Esophagus squamous epithelium (tissue), 4 donors: ENCODE measurements around the gene B4GALT4.

Experiments used
- POLR2A ChIP-seq, 4 donors: fragments of 450-650 bp; IDR thresholded peaks; one replicate each; pipeline ENCODE4 v1.6.1; 2017; ENCODE audit warnings: antibody characterized with exemption in 4 of 4, mild to moderate bottlenecking in 4 of 4, moderate library complexity in 3 of 4
- TF ChIP-seq, protein P1 (sequence below), 6 experiments: fragments of 450-650 bp in 4 of 6; fragments of 200-600 bp in 2 of 6; sonication (generic) in 2 of 6; IDR thresholded peaks; one replicate each; pipeline ENCODE4 v1.5.1; 2016 to 2019; ENCODE audit warnings: antibody characterized with exemption in 6 of 6, mild to moderate bottlenecking in 4 of 6, moderate library complexity in 4 of 6

DNA sequence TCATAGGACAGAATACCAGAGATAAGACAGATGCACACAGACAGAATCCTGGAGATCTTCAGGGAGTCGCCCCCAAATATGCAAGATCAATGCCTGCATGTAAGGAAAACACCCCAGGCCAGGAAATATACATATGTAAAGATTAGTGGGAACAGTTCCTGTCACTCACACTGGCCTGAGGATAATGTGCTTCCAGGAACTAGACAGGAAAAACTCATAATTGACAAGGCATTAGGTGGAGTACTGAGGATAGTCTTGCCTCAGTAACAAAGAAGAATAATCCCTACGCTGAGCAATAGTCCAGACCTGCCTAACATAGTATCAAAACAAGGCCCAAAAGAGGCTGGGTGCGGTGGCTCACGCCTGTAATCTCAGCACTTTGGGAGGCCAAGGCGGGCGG lies 20.4 kb upstream of the B4GALT4 start:
- TF ChIP-seq, protein P1, sequence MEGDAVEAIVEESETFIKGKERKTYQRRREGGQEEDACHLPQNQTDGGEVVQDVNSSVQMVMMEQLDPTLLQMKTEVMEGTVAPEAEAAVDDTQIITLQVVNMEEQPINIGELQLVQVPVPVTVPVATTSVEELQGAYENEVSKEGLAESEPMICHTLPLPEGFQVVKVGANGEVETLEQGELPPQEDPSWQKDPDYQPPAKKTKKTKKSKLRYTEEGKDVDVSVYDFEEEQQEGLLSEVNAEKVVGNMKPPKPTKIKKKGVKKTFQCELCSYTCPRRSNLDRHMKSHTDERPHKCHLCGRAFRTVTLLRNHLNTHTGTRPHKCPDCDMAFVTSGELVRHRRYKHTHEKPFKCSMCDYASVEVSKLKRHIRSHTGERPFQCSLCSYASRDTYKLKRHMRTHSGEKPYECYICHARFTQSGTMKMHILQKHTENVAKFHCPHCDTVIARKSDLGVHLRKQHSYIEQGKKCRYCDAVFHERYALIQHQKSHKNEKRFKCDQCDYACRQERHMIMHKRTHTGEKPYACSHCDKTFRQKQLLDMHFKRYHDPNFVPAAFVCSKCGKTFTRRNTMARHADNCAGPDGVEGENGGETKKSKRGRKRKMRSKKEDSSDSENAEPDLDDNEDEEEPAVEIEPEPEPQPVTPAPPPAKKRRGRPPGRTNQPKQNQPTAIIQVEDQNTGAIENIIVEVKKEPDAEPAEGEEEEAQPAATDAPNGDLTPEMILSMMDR (IDR thresholded peaks at IDR 0.05) = no peak
- no peak for TF ChIP-seq POLR2A (IDR thresholded peaks at IDR 0.05)
